NCI-H774 (cell line): ENCODE data around the gene HIVEP2.
A peak's percentile ranks its signal among the peaks of the same experiment; 100 is the strongest.

Source experiments
- DNase-seq: peaks from one replicate; lab custom pipeline; 2025; lab: John Stamatoyannopoulos, UW

The HIVEP2 gene

DNA sequence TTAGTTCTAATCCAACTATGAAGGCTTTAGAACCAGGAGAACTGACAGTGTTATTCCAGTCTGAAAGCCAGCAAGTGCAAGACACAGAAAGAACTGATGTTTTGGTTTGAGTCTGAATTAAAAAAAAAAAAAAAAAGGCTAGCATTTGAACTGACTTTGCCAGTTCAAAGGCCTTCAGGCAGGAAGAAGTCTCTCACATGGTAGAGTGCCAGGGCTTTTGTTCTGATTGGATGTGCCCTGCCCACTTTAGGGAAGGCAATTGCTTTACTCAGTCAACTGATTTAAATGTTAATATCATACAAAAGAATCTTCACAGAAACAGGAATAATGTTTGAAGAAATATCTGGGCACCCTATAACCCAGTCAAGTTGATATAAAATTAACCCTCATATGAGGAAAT is 212.2 kb downstream of the HIVEP2 start:
- DNase-seq, result no peak

DNA sequence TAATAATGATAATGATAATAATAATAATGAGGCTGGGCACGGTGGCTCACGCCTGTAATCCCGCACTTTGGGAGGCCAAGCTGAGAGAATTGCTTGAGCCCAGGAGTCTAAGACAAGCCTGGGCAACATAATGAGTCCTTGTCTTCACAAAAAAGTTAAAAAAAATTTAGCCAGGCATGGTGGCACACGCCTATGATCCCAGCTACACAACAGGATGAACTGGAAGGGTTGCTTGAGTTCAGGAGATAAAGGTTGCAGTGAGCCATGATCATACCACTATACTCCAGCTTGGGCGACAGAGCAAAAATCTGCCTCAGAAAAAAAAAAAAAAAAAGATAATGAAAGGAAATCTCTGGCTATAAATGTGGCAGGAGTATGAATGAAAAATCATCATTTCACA is 213.4 kb downstream of the HIVEP2 start:
- no peak for DNase-seq

DNA sequence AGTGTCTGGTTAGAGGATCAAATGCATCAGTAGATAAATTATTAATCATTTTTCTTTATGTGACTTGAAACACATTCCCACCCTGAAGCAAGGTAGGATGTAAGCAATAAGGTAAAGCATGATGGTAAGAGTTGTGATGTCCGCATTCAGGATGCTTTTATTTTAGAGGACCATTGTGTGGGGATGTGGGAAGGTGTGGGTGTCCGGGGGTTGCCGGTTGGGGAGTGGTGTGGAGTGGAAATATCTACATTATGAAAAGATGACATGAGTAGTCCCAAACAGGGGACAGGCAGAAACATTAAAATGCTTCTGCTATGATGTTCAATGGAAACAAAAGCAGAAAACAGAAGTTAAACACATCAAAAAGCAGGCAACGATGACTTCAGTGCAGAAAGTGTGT is 215.4 kb downstream of the HIVEP2 start:
- no peak for DNase-seq

DNA sequence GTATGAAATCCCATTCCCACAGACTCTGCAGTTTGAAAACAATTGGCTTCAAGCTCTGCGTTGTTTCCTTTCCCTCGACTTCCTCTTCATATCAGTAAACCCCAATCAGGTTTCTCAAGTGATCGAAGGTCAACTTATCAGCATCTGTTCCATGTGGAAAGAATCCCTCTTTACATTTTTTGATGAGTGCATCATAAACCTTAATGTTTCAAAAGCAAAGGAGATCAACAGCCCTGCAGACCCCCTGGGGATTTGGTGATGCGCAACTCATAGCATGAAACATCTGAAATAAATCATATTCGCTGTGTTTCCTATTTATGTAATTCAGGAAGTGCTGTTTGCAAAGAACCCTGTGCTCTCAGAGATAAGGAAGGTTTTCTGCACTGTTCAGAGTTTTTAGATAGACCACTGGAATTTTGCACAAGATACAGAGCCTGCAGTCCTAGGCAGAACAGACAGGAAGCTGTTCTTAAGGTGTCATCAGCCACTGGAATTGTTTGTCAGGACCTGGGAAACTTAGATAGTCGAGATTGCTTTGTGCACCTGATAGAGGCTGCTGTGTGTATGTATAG is 216.0 kb downstream of the HIVEP2 start:
- DNase-seq, result no peak

DNA sequence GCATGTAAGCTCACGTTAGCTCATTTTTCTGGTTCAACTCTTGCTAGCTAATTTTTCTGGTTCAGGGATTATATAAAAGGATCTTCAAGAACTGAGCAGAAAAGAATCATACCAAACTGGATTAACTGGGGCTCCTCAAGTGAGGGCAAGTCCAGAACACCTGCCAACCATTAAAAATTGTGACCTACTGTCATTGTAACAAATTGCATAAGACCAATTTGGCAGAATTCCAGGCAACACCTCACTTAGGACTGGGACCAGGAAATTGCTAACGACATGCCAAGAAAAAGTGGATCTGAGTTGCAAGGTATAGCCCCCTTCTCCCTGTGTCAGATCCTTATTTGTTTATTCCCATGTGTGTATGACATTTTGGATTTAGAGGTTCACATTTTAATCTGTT is 216.6 kb downstream of the HIVEP2 start:
- DNase-seq, result peak; percentile 59

DNA sequence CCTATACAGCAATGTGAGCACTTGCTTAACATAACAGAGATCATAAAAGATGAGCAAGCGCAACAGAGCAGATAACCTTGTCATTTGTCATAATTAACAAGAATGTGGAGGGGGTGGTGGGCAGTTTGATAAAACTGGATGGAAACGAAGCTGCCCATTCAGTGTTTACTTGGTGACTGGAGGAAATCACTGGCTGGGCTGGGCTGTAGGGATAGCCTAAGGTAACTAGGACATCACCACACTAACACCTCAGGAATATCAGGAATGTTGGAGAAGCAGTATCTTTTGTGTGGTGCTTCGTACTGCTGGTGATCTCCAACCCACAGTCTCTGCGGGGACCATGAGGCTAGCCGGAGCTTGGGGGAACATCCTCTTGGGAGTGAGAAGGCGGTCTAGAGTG is 218.4 kb downstream of the HIVEP2 start:
- DNase-seq, result no peak

DNA sequence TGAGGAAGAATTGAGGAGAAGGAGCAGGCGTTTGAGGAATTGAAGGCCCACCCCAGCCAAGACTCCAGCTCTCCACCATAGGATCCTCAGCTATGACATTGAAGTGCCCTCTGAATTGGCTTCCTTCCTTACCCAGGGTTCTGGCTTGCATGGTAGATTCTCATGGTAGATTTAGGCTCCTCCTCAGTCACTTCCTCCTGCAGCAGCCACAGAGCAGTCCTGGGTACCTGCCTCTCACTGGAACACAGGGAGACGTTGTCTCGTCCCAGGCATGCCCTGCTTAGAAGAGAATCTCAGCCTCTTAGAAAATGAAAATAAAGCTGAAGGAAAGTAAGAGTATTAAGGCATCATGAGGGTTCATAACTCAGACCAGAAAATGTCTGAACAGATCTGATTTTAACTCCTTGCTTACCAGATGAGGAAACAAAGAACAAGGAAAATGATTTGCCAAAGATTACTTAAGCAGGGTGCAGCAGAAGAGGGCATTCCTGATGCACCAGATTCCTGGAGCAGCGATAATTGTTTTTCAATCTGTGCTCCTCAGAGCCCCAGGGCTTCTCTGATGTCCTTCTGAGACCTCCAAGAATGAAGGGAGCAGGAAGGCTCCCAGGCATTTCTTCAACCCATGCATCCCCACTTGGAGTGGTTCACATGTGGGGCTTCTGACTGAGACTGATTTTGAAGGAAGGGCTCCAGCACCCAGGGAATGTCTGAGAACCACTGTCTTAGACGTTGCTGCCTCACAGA is 219.8 kb downstream of the HIVEP2 start:
- DNase-seq, result no peak

DNA sequence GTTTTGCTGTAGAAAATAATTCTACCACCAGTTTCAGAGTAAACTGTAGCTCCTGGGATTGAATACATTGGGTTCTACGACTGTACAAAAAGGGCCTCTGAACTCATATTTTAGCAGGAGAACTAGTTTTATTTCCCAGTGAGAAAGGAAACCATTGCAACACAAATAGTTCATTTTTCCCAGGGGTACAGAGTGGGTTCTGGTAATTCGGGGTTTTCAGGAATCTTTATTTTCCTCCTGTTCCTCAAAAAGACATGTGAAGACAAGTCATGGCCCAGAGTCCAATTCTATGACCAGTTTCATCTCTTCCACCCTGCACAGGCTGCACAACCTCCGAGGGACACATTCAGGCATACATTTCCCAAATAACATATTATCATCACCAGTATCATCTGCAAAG is 222.1 kb downstream of the HIVEP2 start:
- no peak for DNase-seq

DNA sequence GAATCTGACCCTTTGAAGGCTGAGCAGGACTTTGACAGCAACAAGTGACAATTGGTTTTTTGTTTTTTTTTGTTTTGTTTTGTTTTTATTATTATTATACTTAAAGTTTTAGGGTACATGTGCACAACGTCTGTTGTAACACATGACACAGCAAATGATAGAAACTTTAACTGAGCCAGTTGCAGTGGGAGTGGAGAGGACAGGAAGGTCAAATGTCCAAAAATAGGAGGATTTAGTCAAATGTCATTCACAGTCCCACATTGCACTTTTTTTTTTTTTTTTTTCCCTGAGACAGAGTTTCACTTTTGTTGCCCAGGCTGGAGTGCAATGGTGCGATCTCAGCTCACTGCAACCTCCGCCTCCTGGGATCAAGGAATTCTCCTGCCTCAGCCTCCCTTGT is 223.0 kb downstream of the HIVEP2 start:
- DNase-seq, result no peak

DNA sequence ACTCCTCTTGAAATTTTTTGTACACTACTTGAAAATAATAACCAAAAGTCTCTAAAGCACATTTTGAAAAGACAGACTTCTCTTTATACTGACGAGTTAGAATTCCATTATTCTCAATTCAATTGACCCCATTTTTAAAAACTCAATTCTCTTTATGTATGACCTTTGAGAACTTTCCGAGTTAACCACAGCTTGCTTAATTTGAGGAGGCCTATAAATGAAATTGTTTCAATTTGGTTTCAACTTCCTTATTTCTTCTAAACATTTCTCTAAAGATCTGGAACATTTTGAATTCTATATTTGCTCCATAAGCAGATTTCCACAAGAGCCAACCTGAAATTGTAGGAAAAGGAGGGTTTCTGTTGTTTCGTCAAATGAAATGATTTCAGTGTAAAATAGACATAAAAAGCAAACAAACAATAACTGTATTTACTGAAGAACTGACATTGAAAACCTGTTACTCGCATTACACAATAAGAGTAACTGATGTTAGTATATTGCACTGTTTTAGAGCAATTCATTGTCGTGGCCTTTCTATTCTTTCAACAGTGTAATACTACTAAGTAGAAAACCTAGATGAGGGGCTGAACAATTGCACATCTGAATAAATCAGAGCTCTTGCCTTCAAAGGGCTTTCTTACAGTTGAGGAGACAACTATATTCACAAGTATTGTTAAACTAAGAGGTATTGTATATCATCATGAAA is 223.6 kb downstream of the HIVEP2 start:
- DNase-seq, result no peak

DNA sequence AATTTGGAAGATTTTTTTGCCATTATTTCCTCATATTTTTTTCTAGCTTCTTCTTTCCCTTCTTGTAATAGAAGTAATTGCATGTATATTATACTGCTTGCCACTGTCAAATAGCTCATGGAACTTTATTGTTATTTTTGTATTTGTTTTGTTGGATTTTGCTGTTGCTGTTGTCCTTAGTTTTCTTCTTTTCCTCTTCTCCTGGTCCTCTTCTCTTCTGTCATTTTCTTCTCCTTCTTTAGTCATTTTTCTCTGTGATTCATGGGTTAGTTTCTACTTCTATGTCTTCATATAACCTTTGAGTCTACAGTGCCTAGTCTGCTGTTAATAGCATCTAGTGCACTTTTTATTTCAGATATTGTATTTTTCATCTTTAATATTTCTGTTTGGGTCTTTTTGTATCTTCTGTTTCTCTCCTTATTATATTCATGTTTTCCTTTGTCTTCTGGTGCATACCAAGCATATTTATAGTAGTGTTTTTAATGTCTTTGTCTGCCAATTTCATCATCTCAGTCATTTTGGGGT is 226.2 kb downstream of the HIVEP2 start:
- DNase-seq, result no peak

DNA sequence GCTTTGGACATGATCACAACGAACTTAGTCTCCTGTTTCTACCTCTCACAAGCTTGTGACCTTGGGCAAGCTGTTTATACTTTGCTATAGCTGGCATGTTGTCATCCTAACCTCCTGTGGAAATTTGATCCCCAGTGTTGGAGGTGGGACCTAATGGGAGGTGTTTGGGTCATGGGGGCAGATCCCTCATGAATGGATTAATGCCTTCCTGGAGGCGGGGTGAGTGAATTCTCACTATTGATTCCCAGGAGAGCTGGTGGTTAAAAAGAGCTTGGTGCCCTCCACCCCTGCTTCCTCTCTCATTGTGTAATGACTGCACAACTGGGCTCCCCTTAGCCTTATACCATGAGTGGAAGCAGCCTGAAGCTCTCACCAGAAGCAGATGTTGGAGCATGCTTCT is 228.9 kb downstream of the HIVEP2 start:
- no peak for DNase-seq

DNA sequence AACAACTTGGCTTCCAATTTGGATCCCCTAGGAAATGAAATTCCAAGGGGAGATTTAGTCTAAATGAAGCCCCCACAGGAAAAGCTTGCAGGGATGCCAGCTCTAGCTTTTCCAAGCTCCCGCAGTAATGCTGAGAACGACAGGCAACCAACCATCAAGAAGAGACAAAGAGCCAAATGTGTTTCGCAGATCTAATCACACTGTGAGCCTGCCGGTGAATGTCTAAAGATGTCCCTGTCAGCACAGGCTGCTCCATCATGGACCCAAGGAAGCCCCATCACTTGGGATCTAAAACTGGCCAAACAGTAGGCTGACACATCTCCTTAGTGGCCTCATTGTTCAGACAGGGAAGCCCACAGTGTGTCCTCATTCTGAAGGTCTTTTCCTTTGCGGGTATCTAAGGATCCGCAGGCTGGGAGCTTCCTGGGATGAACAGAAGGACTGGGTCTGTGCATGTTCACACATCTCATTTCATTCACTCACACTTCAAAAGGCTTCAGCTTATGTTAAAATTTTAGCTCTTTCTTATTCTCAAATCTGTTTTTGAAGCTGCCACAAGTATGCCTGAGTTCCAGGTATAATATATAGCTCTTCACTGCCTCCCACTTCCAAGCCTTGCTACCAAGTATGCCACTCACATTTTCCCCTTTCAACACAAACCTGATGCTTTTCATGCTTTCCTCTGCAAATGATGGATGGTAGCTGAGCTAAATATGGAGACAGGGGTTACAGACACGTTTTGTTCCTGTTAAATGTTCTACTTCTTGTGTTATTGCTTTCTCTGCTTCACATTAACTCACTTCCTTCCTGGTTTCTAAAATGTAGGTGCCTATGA is 229.8 kb downstream of the HIVEP2 start:
- no peak for DNase-seq

DNA sequence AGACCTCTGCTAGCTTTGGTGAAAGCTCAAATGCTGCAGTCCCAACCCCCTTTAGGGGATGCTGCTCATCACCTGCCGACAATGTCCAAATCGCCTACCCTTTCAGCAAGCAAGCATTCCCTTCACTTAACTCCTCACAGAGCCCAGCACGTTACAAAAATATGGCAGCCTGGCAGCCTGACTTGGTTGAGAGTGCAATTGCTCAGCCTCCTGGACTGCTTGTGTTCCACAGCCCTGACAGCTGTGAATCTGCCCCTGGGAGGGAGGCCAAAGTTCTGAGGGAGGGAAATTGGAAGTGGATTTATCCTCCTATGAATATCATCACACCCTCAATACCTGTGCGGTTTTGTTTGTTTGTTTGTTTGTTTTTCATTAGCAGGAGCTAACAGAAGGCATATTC is 231.0 kb downstream of the HIVEP2 start:
- DNase-seq, result no peak

DNA sequence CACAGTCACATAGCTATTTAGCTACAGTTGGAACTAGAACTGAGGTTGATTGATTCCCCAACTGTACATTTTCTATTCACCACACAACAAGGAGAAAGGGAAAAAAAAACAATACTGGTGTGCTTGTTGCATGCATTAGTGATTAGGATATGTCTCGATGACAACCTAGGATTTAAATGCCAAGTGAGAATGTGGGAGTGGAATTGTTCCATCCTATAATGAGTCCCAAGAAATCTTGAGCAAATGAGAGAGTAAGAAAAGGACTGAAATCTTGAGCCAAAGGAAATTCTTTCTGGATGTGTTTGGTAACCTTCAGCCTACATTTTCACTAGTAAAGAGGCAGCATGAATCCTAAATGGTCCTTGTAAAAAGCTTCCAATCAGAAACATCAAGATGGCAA is 232.7 kb downstream of the HIVEP2 start:
- DNase-seq, result no peak

DNA sequence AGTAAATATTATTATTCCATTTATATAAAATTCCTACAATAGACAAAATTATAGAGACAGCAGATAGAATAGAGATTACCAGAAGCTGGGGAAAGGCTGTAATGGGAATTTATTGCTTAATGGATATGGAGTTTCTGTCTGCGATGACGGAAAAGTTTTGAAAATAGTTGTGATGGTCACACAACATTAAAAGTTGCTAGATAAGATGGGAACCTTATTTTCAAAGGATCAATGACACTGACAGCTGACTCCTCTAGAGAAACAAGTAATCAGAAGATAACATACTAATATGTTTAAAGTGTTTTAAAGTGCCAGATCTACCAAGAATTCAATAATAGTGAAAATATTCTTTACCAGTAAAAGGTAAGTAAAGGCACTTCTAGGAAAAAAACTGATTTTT is 236.3 kb downstream of the HIVEP2 start:
- DNase-seq, result no peak

DNA sequence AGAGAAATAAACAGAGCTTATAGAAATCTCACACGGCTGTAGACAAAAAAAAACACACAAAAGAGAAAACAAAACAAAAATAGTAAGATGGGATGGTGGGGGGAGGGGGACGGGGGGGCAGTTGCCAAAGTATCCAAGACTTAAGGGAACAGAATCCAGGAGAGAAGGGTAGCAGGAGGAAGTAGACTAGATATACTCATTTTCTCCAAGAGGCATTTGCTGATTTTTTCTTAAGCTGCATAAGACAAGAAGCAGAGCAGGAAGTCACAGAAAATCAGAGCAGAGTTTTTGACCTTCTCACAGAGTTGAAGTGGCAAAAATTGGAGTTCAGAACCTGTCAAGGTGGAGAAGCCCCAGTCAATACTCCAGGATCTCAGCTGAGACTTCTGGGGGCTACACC is 237.7 kb downstream of the HIVEP2 start:
- DNase-seq, result no peak

DNA sequence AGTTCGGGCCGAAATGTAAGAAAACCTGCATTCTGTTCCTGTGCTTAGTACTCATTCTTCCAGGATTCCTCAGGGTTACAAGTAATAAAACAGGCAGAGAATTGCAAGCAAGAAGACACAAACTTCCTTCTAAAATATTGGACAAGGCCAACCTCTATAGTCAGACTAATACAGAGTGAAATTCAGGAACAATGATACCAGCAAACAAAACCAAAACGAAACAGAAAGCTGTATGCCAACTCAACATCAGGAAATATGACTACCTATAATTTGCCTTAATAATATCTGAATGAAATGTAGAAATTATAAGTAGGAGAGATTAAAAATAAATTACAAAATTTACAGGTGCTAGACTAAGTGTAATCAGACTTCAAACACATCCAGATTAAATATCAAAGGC is 238.8 kb downstream of the HIVEP2 start:
- no peak for DNase-seq

DNA sequence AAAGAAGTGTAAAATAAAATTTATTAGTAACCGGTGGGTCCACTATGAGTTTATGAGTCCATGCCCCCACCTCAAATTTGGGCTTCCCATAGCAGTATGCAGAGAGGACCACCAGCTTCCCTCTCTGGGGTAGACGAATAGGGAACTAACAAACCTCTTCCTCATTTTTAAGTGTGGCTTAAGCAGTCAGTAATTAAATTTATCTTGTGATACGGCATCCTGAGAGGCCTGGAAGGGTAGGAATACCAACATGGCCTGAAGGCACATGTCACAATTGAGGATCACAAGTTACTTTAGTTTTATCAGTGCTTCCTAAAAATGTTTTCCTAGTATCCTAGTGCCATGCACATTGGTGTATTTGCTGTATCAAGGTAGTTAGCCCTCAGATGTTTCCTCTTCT is 239.9 kb downstream of the HIVEP2 start:
- DNase-seq, result no peak

DNA sequence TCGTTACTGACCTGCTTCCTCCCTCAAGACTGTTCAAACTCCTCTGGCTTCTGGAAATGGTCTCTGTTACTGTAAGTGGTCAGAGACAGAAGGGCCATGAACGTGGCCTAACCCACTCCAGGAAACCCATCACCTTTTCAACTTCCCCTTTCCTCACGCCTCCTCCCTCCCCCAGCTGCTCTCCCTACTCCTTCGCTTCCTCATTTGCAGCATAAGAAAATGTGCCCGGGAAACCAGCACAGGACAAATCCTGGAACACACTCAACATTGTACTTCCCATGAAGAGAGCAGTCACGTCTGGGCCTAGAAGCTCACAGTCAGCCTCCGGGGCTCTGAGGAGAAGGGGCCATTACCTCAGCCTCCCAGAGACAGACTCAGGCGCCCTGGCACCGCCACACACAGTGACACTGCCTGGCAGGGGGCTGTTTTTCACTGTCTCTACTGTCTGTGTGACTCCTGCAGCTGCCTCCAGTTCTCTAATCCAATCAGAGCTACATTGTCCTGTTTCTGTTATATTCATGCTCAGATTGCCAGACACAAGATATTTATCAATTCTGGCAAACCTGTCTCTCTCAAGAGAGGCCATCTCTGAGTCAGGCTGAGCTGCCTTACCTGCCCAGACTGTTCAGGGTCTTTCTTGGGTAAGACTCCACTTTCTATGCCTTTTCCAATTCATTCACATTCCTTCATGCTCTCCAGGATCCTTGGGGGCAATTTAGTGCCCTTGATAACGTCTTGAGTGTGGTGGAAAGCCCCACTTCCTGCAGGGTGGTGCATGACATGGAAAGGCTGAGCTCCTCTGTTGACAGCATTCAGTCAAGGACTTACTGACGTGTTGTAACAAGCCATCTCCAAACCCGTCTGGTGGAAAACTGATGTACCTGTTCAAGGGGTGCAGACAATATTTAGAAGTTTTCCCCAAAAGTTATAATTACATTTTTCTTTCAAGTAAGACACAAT is 242.2 kb downstream of the HIVEP2 start:
- no peak for DNase-seq
